SK-N-MC (cell line): ENCODE measurements around the gene SBNO1.
"Not testable (repeated sequence)": the region's sequence is repeated elsewhere in the genome, so short reads cannot be mapped to it uniquely, and the experiment has no call there.

Source experiments
- DNase-seq: peaks from one replicate; pipeline ENCODE4 v3.0.0-alpha.2; 2011; ENCODE audit warnings: low read depth, low spot score
- H3K27ac ChIP-seq: fragments of 200-600 bp; sonication (generic); 2 replicates; pipeline ENCODE4 v1.5.1; 2016; ENCODE audit warnings: mixed run types
- H3K36me3 ChIP-seq: fragments of 200-600 bp; sonication (generic); 2 replicates; pipeline ENCODE4 v1.6.1; 2017; ENCODE audit warnings: antibody characterized with exemption, low read length, mixed read lengths; ENCODE audit not compliant: insufficient read depth
- H3K4me3 ChIP-seq: fragments of 200-600 bp; sonication (generic); 2 replicates; pipeline ENCODE4 v1.5.1; 2016
- H3K9ac ChIP-seq: fragments of 200-600 bp; sonication (generic); 2 replicates; pipeline ENCODE4 v1.8.0; 2017; ENCODE audit warnings: mixed run types, mixed read lengths; ENCODE audit not compliant: insufficient read length
- H3K9me3 ChIP-seq: fragments of 200-600 bp; sonication (generic); 2 replicates; pipeline ENCODE4 v1.6.1; 2017; ENCODE audit warnings: low read depth, mild to moderate bottlenecking, antibody characterized with exemption, low read length, moderate library complexity, mixed read lengths
- EZH2 ChIP-seq: fragments of 200-600 bp; sonication (generic); IDR thresholded peaks from one replicate; pipeline ENCODE4 v1.6.1; 2017; ENCODE audit warnings: antibody characterized with exemption
- FOXP2 ChIP-seq: optimal IDR thresholded peaks from 2 replicates; pipeline ENCODE3; 2011; ENCODE audit warnings: mild to moderate bottlenecking, moderate library complexity; ENCODE audit not compliant: insufficient read depth; ENCODE audit errors: extremely low read length, control extremely low read depth
- POLR2AphosphoS5 ChIP-seq: IDR thresholded peaks from 2 replicates; pipeline ENCODE4 v1.6.1; 2012; ENCODE audit warnings: mild to moderate bottlenecking, low read depth, low read length, borderline replicate concordance

SBNO1 gene

GRCh38 chr12:123390498-123391426 is 26.1 kb upstream of the SBNO1 start:
- H3K9me3 ChIP-seq: no peaks in the 10 kb centered on the region
- peaks cover 53% of the 10 kb centered on the region for H3K36me3 ChIP-seq
- peak overlapping the region; percentile 85 for H3K4me3 ChIP-seq
- no peak for TF ChIP-seq POLR2AphosphoS5
- TF ChIP-seq EZH2: no peak
- TF ChIP-seq FOXP2: no peak
- peak overlapping the region; percentile 83 for H3K9ac ChIP-seq
- no peak for DNase-seq
- H3K27ac ChIP-seq: 0 out of 2 replicates have a peak overlapping the region, but pooled peaks have one; percentile 14

GRCh38 chr12:123389560-123390351 is 25.1 kb upstream of the SBNO1 start:
- no peak for DNase-seq
- Histone ChIP-seq H3K4me3 (peak overlapping the region; percentile 85), H3K9ac (peak overlapping the region; percentile 83), H3K36me3 (peaks cover 43% of the 10 kb centered on the region), H3K27ac (peak overlapping the region; percentile 39; the same call in 1 of the 2 replicates), H3K9me3 (no peaks in the 10 kb centered on the region)
- no peak; the same call in 1 of the 2 replicates for TF ChIP-seq POLR2AphosphoS5
- no peak for TF ChIP-seq FOXP2
- TF ChIP-seq EZH2: no peak

DNA sequence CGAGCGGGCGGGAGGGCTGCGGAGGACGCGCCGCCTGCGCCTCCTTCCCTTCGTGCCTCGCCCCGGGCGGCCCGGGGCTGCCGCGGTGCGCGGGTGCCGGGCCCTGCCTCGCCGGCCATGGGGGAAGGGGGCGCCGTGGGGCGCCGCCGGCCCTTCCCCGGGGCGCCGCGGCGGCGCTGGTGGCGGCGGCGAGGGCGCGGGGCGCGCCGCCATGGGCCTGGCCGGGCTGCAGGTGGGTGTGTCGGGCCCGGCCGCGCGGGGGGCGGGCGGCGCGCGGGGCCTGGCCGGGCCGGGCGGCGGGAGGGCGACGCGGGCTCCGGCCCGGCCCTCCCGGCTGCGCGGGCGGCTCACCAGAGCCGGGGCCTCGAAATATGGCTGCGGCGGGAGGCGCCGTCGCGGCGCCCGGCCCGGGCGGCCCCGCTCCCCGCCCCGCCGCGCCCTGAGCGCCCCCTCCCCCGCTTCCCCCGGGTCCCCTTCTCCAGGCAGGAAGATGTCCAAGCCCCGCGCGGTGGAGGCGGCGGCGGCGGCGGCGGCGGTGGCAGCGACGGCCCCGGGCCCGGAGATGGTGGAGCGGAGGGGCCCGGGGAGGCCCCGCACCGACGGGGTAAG is 24.4 kb upstream of the SBNO1 start:
- Histone ChIP-seq H3K27ac (no peak overlapping the region), H3K9me3 (no peaks in the 10 kb centered on the region), H3K4me3 (peak overlapping the region; percentile 85), H3K36me3 (peaks cover 36% of the 10 kb centered on the region), H3K9ac (peak overlapping the region; percentile 83)
- TF ChIP-seq POLR2AphosphoS5 (no peak), FOXP2 (no peak), EZH2 (no peak)
- no peak for DNase-seq

DNA sequence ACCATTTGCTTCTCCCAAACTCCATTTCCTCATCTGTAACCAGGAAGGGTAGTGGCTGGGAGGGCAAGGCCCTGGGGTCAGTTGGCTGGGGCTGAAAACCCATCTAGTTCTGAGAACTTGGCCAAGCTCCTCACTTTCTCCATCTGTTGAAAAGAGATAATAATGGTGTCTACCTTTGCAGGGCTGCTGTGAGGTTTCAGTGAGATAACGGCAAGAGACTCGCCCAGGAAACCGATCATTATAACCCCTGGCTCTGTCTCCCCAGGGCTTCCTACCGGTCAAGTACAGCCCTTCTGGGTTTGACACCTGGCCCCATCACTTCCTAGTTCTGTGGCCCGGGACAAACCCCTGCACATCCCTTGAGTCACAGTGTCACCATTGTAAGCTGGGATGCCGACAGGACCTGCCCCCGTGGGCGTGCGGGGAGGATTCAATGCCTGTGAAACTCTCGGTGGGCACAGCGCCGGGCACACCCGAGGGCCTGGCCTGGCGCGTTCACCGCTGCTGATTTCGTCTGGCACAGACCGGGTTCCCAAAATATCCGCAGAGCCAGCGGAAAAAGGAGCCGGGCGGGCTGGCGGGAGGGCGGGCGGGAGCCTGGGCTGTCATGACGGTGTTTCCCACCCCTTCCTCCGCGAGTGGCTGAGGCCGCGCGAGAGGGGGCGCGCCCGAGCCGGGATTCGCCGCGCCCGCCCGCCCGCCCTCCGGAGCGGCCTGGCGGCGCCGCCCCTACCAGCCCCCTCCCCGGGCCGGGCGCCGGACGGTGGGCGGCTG is 23.7 kb upstream of the SBNO1 start:
- H3K9me3 ChIP-seq: no peaks in the 10 kb centered on the region
- TF ChIP-seq EZH2: no peak
- no peak for TF ChIP-seq POLR2AphosphoS5
- TF ChIP-seq FOXP2: no peak
- peak overlapping the region; percentile 60; the same call in 1 of the 2 replicates for H3K27ac ChIP-seq
- no peak for DNase-seq
- peaks cover 32% of the 10 kb centered on the region for H3K36me3 ChIP-seq
- peak overlapping the region; percentile 88 for H3K4me3 ChIP-seq
- H3K9ac ChIP-seq: peak overlapping the region; percentile 76

GRCh38 chr12:123387508-123388176 is 23.0 kb upstream of the SBNO1 start:
- Histone ChIP-seq H3K9ac (peak overlapping the region; percentile 76), H3K36me3 (peaks cover 25% of the 10 kb centered on the region), H3K27ac (peak overlapping the region; percentile 60; the same call in 1 of the 2 replicates), H3K9me3 (no peaks in the 10 kb centered on the region), H3K4me3 (peak overlapping the region; percentile 88)
- no peak for DNase-seq
- no peak for TF ChIP-seq EZH2
- TF ChIP-seq FOXP2: no peak
- TF ChIP-seq POLR2AphosphoS5: no peak

DNA sequence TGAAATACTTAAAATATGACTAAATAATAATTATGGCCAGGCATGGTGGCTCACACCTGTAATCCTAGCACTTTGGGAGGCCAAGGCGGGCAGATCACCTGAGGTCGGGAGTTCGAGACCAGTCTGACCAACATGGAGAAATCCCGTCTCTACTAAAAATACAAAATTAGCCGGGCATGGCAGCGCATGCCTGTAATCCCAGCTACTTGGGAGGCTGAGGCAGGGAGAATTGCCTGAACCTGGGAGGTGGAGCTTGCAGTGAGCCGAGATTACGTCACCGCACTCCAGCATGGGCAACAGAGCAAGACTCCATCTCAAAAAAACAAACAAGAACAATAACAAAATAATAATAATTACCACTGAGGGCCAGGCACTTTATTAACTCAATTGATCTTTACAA is 20.9 kb upstream of the SBNO1 start:
- not testable (repeated sequence) for DNase-seq, H3K36me3 ChIP-seq, H3K9me3 ChIP-seq, H3K27ac ChIP-seq, H3K9ac ChIP-seq
- H3K4me3 ChIP-seq: peak overlapping the region; percentile 95

DNA sequence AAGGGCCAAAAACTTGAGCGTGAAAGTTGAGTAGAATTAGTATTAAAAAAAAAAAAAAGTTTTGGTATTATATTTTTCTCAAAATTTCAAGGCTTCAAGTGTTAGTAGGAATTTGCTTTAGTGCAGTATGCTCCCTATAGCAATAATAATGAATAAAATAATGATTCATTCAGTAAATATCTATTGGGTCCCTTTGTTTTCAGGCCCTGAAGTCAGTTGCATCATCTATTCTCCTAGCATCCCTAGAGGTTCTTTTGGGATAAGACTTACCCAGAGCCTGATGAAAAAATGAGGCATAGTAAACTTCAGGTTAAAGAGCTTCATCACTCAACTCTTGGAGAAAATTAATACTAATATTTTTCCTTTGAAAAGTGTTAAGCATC is 20.3 kb upstream of the SBNO1 start:
- Histone ChIP-seq H3K9me3 (no peaks in the 10 kb centered on the region), H3K36me3 (no peaks in the 10 kb centered on the region; the same call in 1 of the 2 replicates), H3K27ac (no peak overlapping the region), H3K9ac (peak overlapping the region; percentile 78), H3K4me3 (peak overlapping the region; percentile 95)
- no peak for DNase-seq
- TF ChIP-seq EZH2: no peak
- no peak for TF ChIP-seq FOXP2
- no peak for TF ChIP-seq POLR2AphosphoS5
